ENCODE measurements around the gene MTCH1.

MTCH1 gene

DNA sequence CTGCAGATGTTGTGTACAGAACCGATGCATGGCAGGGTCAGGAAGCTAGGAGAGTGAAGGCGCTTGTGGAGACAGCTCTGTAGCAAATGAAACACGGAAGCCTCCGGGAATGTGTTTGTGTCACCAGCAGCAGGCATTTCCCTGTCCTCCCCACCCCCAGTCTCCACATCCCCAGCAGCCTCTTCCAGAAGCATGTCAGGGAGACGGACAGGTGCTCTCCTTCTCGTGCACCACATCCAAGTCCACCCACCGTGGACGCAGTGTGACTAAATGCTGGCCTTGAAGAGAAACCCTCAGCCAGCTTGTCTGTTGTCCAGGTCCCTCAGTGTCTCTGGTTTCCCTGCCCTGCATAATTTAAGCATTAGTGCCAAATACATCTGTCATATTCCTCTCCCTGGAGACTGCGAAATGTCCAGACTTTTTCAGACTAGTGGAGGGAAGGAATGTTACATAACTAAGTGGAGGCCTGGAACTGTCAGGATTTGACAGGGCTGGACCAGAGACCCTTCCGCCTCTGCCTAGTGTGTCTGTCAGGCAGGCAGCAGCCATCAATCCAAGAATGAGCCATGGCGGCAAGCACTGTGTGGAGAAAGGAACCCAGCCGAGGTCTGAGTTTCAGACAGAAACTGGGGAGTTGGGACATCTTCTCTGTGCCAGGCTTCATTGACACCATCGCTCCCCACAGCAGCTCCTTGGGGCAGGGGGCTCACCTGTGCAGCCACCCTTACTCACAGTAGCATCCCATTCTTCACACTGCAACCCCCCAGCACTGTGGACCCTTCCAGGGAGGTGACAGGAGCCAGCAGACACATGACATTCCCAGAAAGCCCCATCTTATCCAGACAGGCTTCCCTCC, 58.1 kb downstream of the MTCH1 start:
- peak in 2 of 56 donors; percentile 10 to 13 for DNase-seq

- DNase-seq, result no peak
Measured at GRCh38 chr6:36926708-36927513, 59.1 kb downstream of the MTCH1 start.

GRCh38 chr6:36925809-36926208, 60.2 kb downstream of the MTCH1 start:
- no peak for DNase-seq

DNA sequence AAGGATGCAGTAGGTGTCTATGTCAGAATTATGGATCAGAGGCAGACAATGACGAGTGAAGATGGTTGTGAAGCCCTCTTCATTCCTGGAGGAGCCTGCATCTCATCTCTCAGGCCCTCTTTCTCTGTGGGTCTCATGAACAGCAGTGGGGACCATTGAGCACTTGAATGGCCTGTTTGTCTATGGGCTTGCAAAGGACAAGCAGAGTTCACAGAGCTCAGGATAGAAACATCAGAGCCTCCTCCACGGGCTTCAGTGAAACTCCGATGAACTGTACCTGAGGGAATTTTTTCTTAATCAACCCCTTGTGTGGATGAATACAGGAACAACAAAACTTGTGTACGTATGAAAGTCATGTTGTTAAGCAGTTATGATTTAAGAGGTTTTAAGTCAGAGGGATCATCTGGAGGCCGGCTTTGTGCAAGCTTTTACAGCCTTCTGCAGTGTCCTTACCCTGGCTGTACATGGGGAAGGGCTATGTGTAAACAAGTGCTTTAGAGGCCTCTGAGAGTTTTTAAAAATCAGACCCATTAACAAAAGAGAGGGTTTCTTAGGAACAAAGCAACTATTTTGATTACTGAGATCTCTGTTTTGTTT, 61.1 kb downstream of the MTCH1 start:
- peak in 1 of 56 donors; percentile 12 for DNase-seq

- no peak for DNase-seq
Measured at GRCh38 chr6:36924131-36924530, 61.9 kb downstream of the MTCH1 start.

GRCh38 chr6:36920546-36920945, 65.5 kb downstream of the MTCH1 start:
- no peak for DNase-seq

GRCh38 chr6:36920049-36920448, 65.9 kb downstream of the MTCH1 start:
- DNase-seq, result no peak
